Upper lobe of left lung (tissue), 4 donors: ENCODE data around the gene NSD2.

Experiments
- EP300 ChIP-seq, 4 donors: sonication (generic); formaldehyde crosslinking; IDR thresholded peaks; one replicate each; pipeline ENCODE4 v1.5.1; 2017; ENCODE audit warnings: antibody characterized with exemption in 4 of 4, control low read depth in 2 of 4
- POLR2A ChIP-seq, 4 donors: fragments of 450-650 bp; IDR thresholded peaks; one replicate each; pipeline ENCODE4 v1.5.1; 2016 to 2017; ENCODE audit warnings: antibody characterized with exemption in 4 of 4, mild to moderate bottlenecking in 2 of 4
- POLR2AphosphoS5 ChIP-seq, 2 donors: sonication (generic); formaldehyde crosslinking; IDR thresholded peaks; one replicate each; pipeline ENCODE4 v1.5.1; 2017; ENCODE audit warnings: antibody characterized with exemption in 2 of 2
- TF ChIP-seq, protein P1 (sequence below), 6 experiments: fragments of 450-650 bp in 4 of 6; fragments of 200-600 bp in 2 of 6; sonication (generic) in 2 of 6; IDR thresholded peaks; one replicate each; pipeline ENCODE4 v1.5.1; 2016 to 2019; ENCODE audit warnings: antibody characterized with exemption in 6 of 6

DNA sequence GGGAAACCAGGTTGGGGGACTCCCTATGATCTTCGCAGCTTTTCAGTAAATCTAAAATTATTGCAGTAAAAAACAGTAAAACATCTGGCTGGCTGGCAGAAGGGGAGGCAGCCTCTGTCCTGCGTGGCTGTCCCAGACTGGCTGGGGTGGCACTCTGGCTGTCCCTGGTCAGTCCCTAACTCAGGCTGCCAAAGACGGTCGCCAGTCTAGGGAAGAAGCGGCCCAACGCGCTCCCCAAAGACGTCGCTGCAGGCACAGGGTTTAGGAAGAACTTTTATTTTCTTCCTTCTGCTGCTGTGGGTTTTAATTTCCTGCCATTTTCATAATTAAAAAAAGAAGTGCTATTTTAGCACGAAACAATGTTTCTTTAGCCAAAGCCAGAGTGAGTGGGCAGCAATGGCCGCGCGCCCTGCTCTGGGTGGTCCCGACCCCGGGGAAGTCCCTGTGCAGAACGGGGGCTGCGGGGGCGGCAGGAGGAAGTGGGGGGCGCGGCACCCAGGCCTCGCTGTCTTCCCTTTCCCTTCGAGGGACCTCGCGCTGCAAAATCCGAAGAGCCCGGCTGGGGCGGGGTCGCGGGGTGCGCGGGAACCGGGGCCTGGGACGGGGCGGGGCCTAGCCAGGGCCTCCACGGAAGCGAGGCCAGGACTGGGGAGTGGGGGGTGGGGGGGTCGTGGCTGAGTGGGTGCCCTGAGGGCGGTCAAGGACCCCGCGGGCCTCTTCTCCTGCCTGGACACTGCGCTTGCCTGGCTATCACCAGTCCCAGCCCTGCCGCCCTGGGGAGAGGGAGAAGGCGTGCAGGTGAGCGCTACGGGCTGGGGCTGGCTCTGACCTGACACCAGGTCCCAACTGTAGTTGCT is 8.9 kb upstream of the NSD2 start:
- TF ChIP-seq, protein P1, sequence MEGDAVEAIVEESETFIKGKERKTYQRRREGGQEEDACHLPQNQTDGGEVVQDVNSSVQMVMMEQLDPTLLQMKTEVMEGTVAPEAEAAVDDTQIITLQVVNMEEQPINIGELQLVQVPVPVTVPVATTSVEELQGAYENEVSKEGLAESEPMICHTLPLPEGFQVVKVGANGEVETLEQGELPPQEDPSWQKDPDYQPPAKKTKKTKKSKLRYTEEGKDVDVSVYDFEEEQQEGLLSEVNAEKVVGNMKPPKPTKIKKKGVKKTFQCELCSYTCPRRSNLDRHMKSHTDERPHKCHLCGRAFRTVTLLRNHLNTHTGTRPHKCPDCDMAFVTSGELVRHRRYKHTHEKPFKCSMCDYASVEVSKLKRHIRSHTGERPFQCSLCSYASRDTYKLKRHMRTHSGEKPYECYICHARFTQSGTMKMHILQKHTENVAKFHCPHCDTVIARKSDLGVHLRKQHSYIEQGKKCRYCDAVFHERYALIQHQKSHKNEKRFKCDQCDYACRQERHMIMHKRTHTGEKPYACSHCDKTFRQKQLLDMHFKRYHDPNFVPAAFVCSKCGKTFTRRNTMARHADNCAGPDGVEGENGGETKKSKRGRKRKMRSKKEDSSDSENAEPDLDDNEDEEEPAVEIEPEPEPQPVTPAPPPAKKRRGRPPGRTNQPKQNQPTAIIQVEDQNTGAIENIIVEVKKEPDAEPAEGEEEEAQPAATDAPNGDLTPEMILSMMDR (IDR thresholded peaks at IDR 0.05): no peak
- TF ChIP-seq POLR2A (IDR thresholded peaks at IDR 0.05) (no peak), POLR2AphosphoS5 (IDR thresholded peaks at IDR 0.05) (no peak), EP300 (IDR thresholded peaks at IDR 0.05) (no peak)
